Measurements from ENCODE around the gene GAL3ST1. TPM values are rescaled to one million over a fixed set of nuclear protein-coding genes. Genes with fewer than 3 reads are reported as not detected.

GAL3ST1 gene
- total and polyA plus RNA-seq, 10 of the 15 experiments (the other 5 are each of a cell fraction or from before 2014, with no cell fraction given) = not detected

DNA sequence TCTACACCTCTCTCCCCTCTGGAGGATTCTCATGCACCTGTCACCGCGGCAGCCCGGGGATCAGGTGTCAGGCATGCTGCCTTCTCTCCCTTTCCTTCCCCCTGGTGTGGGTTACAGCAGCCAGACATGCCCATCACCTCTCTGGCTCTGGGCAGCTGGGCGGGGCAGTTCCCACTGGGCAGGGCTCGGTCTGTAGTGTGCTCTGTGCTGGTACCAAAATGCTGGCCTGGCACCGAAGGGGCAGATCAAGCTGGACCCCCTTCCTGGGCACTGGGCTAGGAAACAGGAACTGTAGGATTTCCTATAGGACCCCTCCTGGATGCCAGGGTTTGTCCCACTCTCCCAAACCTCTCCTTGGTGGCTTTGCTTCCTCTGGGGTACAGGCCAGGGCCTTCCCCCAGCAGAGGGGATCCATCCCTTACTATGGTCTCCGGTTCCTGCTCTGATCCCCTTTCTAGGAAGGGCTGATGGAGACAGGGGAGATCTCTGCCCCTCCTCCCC is 821 bp downstream of the GAL3ST1 start (continued):
- TF ChIP-seq ZNF384 (IDR thresholded peaks at IDR 0.05; ENCODE audit: borderline replicate concordance, low read depth, low read length) = no peak
- no peak for TF ChIP-seq SIX5 (IDR thresholded peaks at IDR 0.05; ENCODE audit: low read depth, low read length, severe bottlenecking)
- TF ChIP-seq SREBF2 (IDR thresholded peaks at IDR 0.05; ENCODE audit: low read length) = no peak
- TF ChIP-seq PRDM15 (CRISPR knock-in tag; IDR thresholded peaks at IDR 0.05) = no peak
- no peak for TF ChIP-seq EGR1 (IDR thresholded peaks at IDR 0.05; ENCODE audit: borderline replicate concordance in 1 of 2, low read depth in 2 of 2, low read length in 2 of 2)
- TF ChIP-seq MXI1 (IDR thresholded peaks at IDR 0.05; ENCODE audit: low read depth, low read length) = no peak
- no peak for TF ChIP-seq MEF2A (IDR thresholded peaks at IDR 0.05; ENCODE audit: insufficient read depth, low read depth, low read length)
- no peak for TF ChIP-seq HDAC6 (IDR thresholded peaks at IDR 0.05; ENCODE audit: unreplicated experiment)
- TF ChIP-seq HSF1 (IDR thresholded peaks at IDR 0.05; ENCODE audit: low read depth, low read length) = no peak
- TF ChIP-seq MTA2 (IDR thresholded peaks at IDR 0.05; ENCODE audit: low read depth) = no peak

Measured in GM12878 (cell line).